K562 (cell line): ENCODE measurements around the gene FOXN3.

Experiments used
- ARID2 ChIP-seq: fragments of 450-650 bp; IDR thresholded peaks from 2 replicates; pipeline ENCODE4 v1.6.1; 2017; ENCODE audit warnings: antibody characterized with exemption, mild to moderate bottlenecking
- CBX2 ChIP-seq: fragments of 200-600 bp; sonication (generic); IDR thresholded peaks from one replicate; pipeline ENCODE4 v1.6.1; 2012; ENCODE audit warnings: mild to moderate bottlenecking, low read length, inconsistent platforms; ENCODE audit not compliant: insufficient read depth, poor library complexity, severe bottlenecking
- L3MBTL2 ChIP-seq: fragments of 450-650 bp; IDR thresholded peaks from 2 replicates; pipeline ENCODE4 v1.6.1; 2016; ENCODE audit warnings: mild to moderate bottlenecking, moderate library complexity
- LARP7 ChIP-seq: fragments of 450-650 bp; IDR thresholded peaks from 2 replicates; pipeline ENCODE4 v1.6.1; 2016
- MTF1 ChIP-seq: fragments of 250-450 bp; sonication (Bioruptor Pico); IDR thresholded peaks from 2 replicates; pipeline ENCODE4 v1.9.0; 2021; ENCODE audit warnings: moderate library complexity, mild to moderate bottlenecking, inconsistent platforms, borderline replicate concordance
- YY1 ChIP-seq, 3 experiments: IDR thresholded peaks; 2 replicates each; pipeline ENCODE4 v1.6.1; 2011; ENCODE audit warnings: low read length in 2 of 3, mild to moderate bottlenecking in 2 of 3, moderate library complexity in 2 of 3, borderline replicate concordance in 1 of 3, control low read depth in 1 of 3, low read depth in 1 of 3; ENCODE audit not compliant: insufficient read depth in 3 of 3, insufficient replicate concordance in 2 of 3, control insufficient read depth in 1 of 3, insufficient read length in 1 of 3; ENCODE audit errors: extremely low read depth in 1 of 3
- ZNF143 ChIP-seq: sonication (generic); formaldehyde crosslinking; IDR thresholded peaks from 2 replicates; pipeline ENCODE4 v1.9.0; 2022; ENCODE audit warnings: mild to moderate bottlenecking, missing genetic modification reagents
- TF ChIP-seq, protein P1 (sequence below), 3 experiments: IDR thresholded peaks in 2 of 3; conservative IDR thresholded peaks in 1 of 3; 2 replicates each; pipeline ENCODE4 v1.5.1; 2011 to 2012; ENCODE audit warnings: low read length in 3 of 3, mild to moderate bottlenecking in 3 of 3, control low read depth in 2 of 3, improper control_type of control experiment in 1 of 3, inconsistent platforms in 1 of 3, low read depth in 1 of 3, mixed read lengths in 1 of 3, moderate library complexity in 1 of 3; ENCODE audit not compliant: insufficient read depth in 2 of 3
- TF ChIP-seq, protein P2 (sequence below): fragments of 450-650 bp; IDR thresholded peaks from 2 replicates; pipeline ENCODE4 v1.6.1; 2016; ENCODE audit warnings: missing biosample characterization, missing genetic modification characterization

DNA sequence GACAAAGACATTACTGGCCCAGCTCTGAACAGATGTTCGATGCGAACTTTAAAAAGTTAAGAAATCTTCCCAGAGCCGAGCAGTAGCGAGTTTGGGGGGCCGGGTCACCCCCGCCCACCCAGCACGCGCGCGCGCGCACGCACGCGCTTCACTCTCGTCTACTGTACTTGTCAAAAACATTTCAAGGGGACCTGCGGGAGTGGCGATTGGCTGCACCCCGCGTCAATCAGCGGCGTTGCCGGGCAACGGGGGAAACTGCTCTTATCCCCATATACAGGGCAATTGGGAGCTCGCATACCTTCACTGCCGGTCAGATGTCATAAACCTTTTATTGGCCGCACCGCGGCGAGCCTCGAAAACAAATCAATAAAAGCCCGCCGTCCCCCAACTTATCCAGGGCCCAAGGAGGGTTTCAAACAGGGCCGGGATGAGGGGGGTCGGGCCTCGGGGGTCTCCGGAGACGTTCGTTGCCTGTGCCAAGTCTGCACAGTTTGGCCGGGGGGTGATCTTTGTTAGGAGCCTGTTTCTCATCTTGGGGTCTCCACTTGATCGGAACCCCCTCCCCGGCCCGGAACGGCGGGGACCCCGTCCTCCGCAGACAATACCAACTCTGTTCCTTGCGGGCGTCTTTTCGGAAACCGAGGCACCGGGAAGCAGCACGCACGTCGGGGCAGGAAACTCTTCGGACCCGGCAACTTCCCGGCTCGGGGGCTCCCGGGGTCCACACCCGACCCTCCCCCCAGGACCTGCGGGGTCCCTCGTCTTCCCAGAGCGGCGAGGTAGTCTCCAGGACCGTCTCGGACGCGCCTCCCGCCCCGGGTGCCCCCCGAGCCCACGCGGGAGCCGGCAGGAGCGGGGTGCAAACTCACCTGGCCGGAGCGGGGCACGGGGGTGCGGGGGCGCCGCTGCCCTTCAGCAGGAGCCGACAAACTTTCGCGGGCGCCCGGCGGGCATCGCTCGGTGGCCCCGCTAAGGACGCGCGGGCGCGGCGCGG is 734 bp downstream of the FOXN3 start:
- TF ChIP-seq MTF1 (CRISPR knock-in tag), result no peak
- no peak for TF ChIP-seq L3MBTL2
- TF ChIP-seq YY1 (IDR thresholded peaks at IDR 0.05; ENCODE audit: borderline replicate concordance in 1 of 3, control insufficient read depth in 1 of 3, extremely low read depth in 1 of 3, insufficient read depth in 3 of 3, insufficient read length in 1 of 3, insufficient replicate concordance in 2 of 3, low read depth in 1 of 3, low read length in 2 of 3), result no peak
- TF ChIP-seq CBX2, result no peak
- no peak for TF ChIP-seq ARID2
- TF ChIP-seq, protein P1, sequence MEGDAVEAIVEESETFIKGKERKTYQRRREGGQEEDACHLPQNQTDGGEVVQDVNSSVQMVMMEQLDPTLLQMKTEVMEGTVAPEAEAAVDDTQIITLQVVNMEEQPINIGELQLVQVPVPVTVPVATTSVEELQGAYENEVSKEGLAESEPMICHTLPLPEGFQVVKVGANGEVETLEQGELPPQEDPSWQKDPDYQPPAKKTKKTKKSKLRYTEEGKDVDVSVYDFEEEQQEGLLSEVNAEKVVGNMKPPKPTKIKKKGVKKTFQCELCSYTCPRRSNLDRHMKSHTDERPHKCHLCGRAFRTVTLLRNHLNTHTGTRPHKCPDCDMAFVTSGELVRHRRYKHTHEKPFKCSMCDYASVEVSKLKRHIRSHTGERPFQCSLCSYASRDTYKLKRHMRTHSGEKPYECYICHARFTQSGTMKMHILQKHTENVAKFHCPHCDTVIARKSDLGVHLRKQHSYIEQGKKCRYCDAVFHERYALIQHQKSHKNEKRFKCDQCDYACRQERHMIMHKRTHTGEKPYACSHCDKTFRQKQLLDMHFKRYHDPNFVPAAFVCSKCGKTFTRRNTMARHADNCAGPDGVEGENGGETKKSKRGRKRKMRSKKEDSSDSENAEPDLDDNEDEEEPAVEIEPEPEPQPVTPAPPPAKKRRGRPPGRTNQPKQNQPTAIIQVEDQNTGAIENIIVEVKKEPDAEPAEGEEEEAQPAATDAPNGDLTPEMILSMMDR (IDR thresholded peaks at IDR 0.05 in 2 of 3, conservative IDR thresholded peaks at IDR 0.05 in 1 of 3; ENCODE audit: insufficient read depth in 2 of 3, low read depth in 1 of 3, low read length in 3 of 3), result no peak
- no peak for TF ChIP-seq ZNF143
- TF ChIP-seq LARP7, result no peak
- TF ChIP-seq, protein P2, sequence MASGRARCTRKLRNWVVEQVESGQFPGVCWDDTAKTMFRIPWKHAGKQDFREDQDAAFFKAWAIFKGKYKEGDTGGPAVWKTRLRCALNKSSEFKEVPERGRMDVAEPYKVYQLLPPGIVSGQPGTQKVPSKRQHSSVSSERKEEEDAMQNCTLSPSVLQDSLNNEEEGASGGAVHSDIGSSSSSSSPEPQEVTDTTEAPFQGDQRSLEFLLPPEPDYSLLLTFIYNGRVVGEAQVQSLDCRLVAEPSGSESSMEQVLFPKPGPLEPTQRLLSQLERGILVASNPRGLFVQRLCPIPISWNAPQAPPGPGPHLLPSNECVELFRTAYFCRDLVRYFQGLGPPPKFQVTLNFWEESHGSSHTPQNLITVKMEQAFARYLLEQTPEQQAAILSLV, result no peak
